Tibial nerve (tissue), 4 donors: ENCODE measurements around the gene PNLDC1.

Experiments
- CTCF ChIP-seq, 5 experiments: fragments of 200-600 bp in 3 of 5; fragments of 450-650 bp in 2 of 5; sonication (generic) in 3 of 5; IDR thresholded peaks; one replicate each; pipeline ENCODE4 v1.5.1; 2016 to 2019; ENCODE audit warnings: antibody characterized with exemption in 5 of 5, mild to moderate bottlenecking in 3 of 5, moderate library complexity in 2 of 5
- EP300 ChIP-seq, 2 donors: sonication (generic); formaldehyde crosslinking; IDR thresholded peaks; one replicate each; pipeline ENCODE4 v1.6.1; 2017; ENCODE audit warnings: antibody characterized with exemption in 2 of 2, mild to moderate bottlenecking in 1 of 2
- POLR2A ChIP-seq, 2 donors: fragments of 450-650 bp; IDR thresholded peaks; one replicate each; pipeline ENCODE4 v1.6.1; 2017; ENCODE audit warnings: antibody characterized with exemption in 2 of 2, mild to moderate bottlenecking in 2 of 2, moderate library complexity in 2 of 2

- TF ChIP-seq CTCF (IDR thresholded peaks at IDR 0.05), result no peak
- no peak for TF ChIP-seq EP300 (IDR thresholded peaks at IDR 0.05)
- no peak for TF ChIP-seq POLR2A (IDR thresholded peaks at IDR 0.05)
Observed at GRCh38 chr6:159862103-159862502, 62.0 kb downstream of the PNLDC1 start.
